GM19372 (cell line): ENCODE results near the gene UCP1.
"Not testable (repeated sequence)": the region's sequence is repeated elsewhere in the genome, so short reads cannot be mapped to it uniquely, and the experiment has no call there.

Experiments used
- ATAC-seq: cut with Tn5 transposase; IDR thresholded peaks from one replicate; pipeline ENCODE4 v1.9.1; 2021; ENCODE audit warnings: mild to moderate bottlenecking, low read depth, moderate library complexity; ENCODE audit not compliant: unreplicated experiment

UCP1 gene

DNA sequence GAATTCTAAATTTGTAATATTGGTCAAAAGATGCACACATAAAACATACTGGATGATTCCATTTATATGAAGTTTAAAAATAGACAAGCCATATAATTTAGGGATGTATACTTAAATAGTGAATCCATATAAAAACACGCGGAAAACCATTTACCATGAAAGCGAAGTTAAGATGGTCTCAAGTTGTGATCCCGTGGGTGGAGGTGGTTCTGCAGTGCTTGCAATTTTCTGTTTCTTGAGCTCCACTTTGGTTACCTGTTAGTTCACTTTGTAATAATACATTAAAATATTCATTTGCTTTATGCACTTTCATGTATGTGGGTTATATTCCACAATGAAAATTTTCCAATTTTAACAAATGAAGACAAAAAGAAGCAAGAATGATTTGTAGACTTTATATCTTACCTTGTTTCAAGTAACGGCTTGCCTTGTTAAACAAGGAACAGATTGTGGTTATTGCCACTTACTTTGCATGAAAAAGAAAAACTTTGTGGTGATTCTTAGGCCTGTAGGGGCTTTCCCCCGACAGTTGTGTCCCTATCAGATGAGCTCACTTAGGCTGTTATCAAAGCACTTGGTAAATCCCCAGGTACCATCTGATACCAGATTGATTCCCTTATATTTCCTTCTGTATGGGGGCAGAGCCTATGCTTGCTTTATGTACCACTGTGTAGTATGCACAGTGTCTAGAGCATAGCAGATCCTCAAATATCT lies 12.2 kb downstream of the UCP1 start:
- ATAC-seq = peak; percentile 99

GRCh38 chr4:140533951-140534480 lies 34.7 kb downstream of the UCP1 start:
- no peak for ATAC-seq

- ATAC-seq = no peak
Observed at GRCh38 chr4:140529434-140529833, 39.3 kb downstream of the UCP1 start.

DNA sequence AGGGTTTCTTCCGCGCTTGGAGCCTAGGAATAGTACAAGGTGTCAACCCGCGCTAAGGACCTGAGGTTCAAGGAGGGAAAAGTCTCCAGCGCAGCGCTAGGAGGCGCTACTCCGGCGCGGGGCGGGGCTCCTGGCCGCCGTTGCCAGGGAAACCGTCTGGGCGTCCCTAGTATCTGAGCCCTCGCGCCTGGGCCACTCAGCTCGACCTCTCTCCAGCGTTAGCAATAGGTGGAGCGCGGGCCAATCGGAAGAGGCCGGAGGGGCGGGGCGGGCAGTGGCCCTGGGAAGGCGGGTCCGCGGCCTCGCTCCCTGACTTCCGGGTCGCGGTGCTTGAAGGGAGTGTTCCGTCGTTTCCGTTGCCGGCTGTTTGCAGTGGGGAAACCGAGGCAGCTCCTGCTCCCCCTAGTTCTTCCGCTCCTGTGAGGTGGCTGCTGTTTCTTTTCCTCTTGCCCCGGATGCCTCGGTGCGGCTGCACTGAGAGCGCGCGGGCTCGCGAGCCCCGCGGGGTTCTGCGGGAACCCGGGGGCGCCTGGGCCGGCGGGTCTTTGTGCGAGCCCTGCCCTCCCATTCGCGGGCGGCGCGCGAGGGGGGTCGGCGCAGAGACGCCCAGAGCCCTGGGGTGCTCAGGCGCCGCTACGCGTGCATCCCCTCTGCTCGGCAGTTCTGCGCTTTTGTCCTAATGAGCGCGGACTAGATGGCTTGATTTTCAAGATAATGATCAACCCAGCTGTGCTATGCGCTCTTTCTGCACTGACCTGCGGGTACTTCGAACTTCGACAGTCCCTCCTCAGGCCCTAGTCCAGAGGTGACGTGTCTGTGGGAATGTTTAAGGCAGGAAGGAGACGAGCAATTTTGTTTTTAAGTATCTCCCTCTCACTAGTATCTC lies 44.7 kb downstream of the UCP1 start, which contains the start of gene ELMOD2:
Gene ELMOD2 (plus strand): TSS at position 312 of the 886 bp plus-strand sequence. CDS start 1,261 bp downstream, outside the sequence.
- ATAC-seq = peak; percentile 100

DNA sequence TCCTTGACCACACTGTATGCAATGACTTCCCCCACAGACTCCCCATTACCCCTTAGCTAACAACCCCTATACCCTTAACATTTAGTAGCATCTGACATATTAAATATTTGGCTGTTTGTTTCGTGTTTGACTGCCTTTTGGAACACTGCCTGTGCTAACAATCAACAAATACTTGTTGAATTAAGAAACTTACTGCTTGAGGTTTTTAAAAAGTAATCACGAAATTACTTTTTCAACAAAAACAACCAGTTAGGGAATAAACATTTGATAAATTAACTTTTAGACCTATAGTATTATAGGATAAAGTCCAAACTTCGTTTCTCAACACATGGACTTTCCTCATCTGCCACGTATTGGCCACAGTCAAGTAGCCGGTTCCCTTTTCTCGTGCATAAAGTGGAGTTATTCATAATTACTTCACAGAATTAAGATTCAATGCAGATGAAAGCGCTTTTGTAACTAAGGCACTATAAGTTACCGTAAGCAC lies 45.3 kb downstream of the UCP1 start:
- ATAC-seq = peak; percentile 10

DNA sequence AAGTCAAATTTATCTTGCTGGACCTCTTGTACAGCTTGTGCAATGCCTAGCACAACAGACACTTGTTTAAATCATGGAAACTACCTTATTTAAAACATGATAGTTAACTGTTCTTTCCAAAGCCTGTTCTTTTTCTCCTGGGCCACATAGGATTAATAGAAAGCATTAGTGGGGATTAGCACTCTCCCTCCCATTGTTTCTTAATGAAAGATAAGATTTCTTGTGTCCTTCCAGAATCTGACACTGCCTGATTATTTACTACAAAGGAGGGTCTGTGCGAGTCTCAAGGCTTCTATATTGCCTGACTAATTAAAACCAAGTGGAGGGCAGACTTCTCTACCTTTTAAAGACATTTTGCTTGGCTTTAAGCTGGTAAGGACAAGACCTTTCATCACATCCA lies 53.3 kb downstream of the UCP1 start:
- ATAC-seq = no peak

DNA sequence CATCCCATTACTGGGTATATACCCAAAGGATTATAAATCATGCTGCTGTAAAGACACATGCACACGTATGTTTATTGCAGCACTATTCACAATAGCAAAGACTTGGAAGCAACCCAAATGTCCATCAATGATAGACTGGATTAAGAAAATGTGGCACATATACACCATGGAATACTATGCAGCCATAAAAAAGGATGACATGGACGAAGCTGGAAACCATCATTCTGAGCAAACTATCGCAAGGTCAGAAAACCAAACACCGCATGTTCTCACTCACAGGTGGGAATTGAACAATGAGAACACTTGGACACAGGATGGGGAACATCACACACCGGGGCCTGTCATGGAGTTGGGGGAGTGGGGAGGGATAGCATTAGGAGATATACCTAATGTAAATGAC lies 55.0 kb downstream of the UCP1 start:
- not testable (repeated sequence) for ATAC-seq
